Medulla oblongata (tissue), 1 donor: ENCODE measurements around the gene LYSET.
"Not testable (repeated sequence)": the region's sequence is repeated elsewhere in the genome, so short reads cannot be mapped to it uniquely, and the experiment has no call there.

ENCODE experiments used
- DNase-seq: peaks from one replicate; pipeline ENCODE4 v3.0.0-alpha.2; 2015; ENCODE audit errors: extremely low spot score

Gene LYSET

DNA sequence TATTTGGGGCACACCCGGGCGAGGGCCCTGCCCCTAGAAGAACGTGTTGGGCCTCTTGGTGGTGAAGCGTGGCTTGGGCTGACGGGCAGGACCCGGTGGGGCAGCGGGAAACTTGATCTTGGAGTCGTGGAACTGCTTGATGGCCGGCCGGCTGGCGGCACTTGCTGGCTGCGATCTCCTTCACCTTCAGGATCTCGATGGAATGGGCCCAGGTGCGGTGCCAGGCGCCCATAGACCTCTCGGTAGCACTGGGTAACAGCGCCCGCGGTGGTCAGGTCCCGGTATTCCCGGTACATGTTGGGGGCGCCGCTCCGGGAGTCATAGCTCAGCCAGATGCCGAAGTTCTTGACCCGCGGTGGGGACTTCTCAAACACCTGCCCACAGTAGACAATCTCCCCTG, 38.4 kb downstream of the LYSET start:
- DNase-seq = no peak

DNA sequence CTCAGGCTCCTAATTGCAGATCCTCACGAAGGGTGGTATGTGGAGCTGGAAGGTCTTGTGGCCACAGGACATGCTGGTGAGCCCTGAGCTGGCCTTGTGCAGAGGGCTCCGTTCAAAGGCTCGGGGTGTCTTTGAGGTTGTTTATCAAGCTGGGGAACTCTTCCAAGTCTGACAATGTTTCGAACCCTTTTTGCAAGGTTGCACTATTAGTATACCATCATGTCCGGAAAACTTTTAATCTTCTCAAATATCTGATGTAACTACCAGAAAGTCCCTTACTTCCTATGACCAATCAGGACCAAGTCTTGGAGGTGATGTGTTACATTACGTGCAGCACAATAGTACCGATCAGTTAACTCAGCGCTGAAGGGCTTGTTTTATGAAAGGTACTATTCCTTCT, 43.4 kb downstream of the LYSET start:
- no peak for DNase-seq

DNA sequence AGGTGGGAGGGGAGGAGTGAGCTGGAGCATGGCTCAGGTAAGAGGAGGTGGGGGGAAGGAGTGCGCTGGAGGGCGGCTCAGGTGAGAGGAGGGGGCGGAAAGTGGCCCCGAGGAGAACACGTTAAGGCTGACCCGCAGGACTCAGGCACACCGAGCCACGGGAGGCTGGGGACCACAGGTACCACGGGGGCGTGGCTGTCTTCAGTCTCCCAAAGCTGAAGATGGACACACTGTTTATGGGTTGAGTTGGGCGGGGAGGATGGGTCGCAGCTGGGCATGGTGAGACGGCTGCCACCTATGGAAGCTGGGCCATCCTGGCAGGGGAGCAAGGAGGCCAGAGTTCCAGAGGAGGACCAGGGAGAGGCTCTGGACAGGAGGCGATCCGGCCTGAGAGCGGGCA, 45.4 kb downstream of the LYSET start:
- DNase-seq = no peak

DNA sequence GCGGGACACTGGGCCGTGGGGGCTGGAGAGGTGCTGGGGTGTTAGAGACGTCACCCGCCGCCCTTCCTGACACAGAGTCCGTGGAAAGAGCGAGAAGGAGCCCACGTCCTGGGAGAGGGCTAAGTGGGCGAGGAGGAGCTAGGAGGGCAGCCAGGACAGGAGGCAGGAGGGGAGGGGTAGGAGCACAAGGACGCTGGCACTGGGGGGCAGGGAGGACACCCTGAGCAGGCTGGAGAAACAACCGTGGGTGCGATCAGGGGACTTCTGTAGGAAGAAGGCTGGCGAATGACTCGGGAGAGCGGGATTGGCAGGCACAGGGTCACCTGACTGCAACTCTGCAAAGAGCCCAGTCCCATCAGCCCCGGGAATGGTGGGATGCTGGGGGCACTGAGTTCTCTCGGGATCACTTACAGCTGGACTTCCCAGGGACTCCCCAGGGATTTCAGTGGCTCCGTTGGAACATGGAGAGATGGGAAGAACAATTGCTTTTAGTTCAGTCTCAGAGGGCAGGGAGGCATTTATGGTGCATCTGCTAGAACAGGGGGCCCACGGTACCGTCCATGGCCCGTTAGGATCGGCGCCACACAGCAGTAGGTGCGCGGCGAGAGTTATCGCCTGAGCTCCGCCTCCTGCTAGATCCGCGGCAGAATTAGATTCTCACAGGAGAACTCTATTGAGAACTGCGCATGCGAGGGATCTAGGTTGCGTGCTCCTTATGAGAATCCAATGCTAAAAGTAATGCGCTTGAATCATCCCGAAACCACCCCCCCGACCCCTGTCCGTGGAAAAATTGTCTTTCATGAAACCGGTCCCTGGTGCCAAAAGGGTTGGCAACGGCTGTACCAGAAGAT, 46.2 kb downstream of the LYSET start:
- peak; percentile 27 for DNase-seq

DNA sequence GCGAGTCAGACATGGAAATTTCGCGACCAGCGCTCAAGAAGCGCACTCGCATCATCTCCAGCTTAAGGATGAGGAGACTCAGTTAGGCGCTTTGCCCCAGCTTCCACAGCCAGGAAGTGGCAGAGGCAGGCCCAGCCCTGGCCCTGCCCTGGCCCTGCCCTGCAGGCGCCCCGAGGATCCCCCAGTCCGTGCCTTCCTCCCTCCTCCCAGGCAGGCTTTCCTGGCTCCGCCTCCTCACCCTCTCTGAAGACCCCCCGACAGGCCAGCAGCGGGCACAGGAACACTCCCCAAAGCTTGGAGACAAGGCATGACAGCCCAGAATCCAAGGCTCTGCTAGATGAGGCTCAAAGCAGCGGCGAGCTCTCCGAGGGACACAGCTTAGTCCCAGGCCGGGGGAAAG, 47.0 kb downstream of the LYSET start:
- no peak for DNase-seq

DNA sequence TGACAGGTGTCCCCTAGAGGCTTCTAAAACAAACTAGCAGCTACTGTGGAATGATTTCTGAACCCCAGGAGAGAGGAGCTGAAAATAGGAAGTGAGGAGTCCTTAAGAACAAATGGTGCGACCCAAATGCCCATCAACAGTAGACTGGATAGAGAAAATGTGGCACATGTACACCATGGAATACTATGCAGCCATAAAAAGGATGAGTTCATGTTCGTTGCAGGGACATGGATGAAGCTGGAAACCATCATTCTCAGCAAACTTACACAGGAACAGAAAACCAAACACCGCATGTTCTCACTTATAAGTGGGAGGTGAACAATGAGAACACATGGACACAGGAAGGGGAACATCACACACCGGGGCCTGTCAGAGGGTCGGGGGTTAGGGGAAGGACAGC, 48.0 kb downstream of the LYSET start:
- DNase-seq = not testable (repeated sequence)

DNA sequence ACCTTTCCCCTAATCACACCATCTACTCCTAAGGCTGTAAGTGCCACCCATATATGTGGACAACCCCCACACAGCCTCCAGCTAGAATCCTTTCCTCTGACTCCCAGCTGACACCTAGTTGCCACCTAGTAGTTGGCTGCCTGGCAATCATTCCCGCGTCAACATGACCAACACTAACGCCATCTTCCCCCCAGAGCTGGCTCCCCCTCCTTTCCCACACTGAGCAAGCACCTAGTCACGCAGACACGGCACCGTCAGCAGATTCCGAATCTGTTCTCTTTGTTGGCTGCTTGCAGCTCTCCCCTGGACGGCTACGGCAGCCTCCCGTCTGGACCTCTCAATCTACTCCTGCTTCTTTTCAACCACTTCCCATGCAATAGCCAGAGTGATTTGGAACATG, 49.7 kb downstream of the LYSET start:
- no peak for DNase-seq
